ENCODE data around the gene DNM2. TPM values are rescaled to one million over a fixed set of nuclear protein-coding genes. Genes with fewer than 3 reads are reported as not detected.

Gene DNM2
- total and polyA plus RNA-seq, 10 of the 15 experiments (the other 5 are each of a cell fraction or from before 2014, with no cell fraction given): 1.2 to 146 (median 68.9) TPM

- no peaks in the 10 kb centered on the region for H3K9me3 ChIP-seq (replicated peaks; ENCODE audit: control insufficient read depth, insufficient read depth, low read length)
- ATAC-seq (no peak), DNase-seq (ENCODE audit: low read depth, low spot score) (no peak), FAIRE-seq (no peak)
- H3K4me1 ChIP-seq (ENCODE audit: control insufficient read depth, insufficient read depth, low read length): no peaks in the 10 kb centered on the region
- H3K4me2 ChIP-seq (ENCODE audit: control insufficient read depth, insufficient read depth): no peak overlapping the region
- no peaks in the 10 kb centered on the region for H3K27me3 ChIP-seq (replicated peaks in 1 of 2; ENCODE audit: control insufficient read depth in 2 of 2, insufficient read depth in 2 of 2, low read length in 1 of 2)
- no TSS peak for BruUV-seq (replicated peaks)
- H3K4me3 ChIP-seq: no peak overlapping the region
- H3K36me3 ChIP-seq (ENCODE audit: control insufficient read depth in 2 of 2, insufficient read depth in 2 of 2, low read length in 1 of 2): peaks cover 9 to 21% of the 10 kb centered on the region in 2 experiments
- in situ Hi-C loops (cut with MboI): no loop called here
- CTCF ChIA-PET: no interaction called here
- no peak overlapping the region for H3K27ac ChIP-seq (ENCODE audit: control insufficient read depth, insufficient read depth)
- H4K20me1 ChIP-seq (ENCODE audit: control insufficient read depth, insufficient read depth): no peaks in the 10 kb centered on the region; the same call in 1 of the 2 replicates
- 95% methylated on average over 21 of the region's 21 CpGs for whole genome bisulfite sequencing (ENCODE audit: insufficient coverage, insufficient replicate concordance, low lambda C conversion rate, missing lambda C conversion rate)
- RAD21 ChIA-PET (ENCODE audit: unreplicated experiment): no interaction called here
- H2AFZ ChIP-seq (ENCODE audit: control insufficient read depth, low read depth, low read length): no peak overlapping the region
- H3K79me2 ChIP-seq (ENCODE audit: control insufficient read depth, insufficient read depth, low read length): no peaks in the 10 kb centered on the region
- no peak overlapping the region for H3K9ac ChIP-seq (ENCODE audit: control insufficient read depth, insufficient read depth, low read length)
- intact Hi-C loops (cut with micrococcal nuclease; ENCODE audit: unreplicated experiment): no loop called here
- SMC1A ChIA-PET (ENCODE audit: uncharacterized antibody, unreplicated experiment): no interaction called here
- POLR2A ChIA-PET: no interaction called here
- TF ChIP-seq RUNX3 (IDR thresholded peaks at IDR 0.05; ENCODE audit: low read length) (no peak), POLR2A (IDR thresholded peaks at IDR 0.05; ENCODE audit: low read depth, low read length) (no peak), ZNF687 (IDR thresholded peaks at IDR 0.05) (no peak), SP1 (IDR thresholded peaks at IDR 0.05; ENCODE audit: low read depth, low read length) (no peak), CEBPZ (IDR thresholded peaks at IDR 0.05; ENCODE audit: low read depth, low read length) (no peak), POU2F2 (IDR thresholded peaks at IDR 0.05; ENCODE audit: borderline replicate concordance, low read depth, low read length) (no peak), HDAC2 (IDR thresholded peaks at IDR 0.05) (no peak), ZNF622 (IDR thresholded peaks at IDR 0.05) (no peak), ZBTB33 (IDR thresholded peaks at IDR 0.05) (no peak), GABPA (IDR thresholded peaks at IDR 0.05; ENCODE audit: low read depth) (no peak), TARDBP (IDR thresholded peaks at IDR 0.05; ENCODE audit: borderline replicate concordance) (no peak)
- TF ChIP-seq, protein P1, sequence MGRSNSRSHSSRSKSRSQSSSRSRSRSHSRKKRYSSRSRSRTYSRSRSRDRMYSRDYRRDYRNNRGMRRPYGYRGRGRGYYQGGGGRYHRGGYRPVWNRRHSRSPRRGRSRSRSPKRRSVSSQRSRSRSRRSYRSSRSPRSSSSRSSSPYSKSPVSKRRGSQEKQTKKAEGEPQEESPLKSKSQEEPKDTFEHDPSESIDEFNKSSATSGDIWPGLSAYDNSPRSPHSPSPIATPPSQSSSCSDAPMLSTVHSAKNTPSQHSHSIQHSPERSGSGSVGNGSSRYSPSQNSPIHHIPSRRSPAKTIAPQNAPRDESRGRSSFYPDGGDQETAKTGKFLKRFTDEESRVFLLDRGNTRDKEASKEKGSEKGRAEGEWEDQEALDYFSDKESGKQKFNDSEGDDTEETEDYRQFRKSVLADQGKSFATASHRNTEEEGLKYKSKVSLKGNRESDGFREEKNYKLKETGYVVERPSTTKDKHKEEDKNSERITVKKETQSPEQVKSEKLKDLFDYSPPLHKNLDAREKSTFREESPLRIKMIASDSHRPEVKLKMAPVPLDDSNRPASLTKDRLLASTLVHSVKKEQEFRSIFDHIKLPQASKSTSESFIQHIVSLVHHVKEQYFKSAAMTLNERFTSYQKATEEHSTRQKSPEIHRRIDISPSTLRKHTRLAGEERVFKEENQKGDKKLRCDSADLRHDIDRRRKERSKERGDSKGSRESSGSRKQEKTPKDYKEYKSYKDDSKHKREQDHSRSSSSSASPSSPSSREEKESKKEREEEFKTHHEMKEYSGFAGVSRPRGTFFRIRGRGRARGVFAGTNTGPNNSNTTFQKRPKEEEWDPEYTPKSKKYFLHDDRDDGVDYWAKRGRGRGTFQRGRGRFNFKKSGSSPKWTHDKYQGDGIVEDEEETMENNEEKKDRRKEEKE (IDR thresholded peaks at IDR 0.05): no peak
These were observed 98.2 kb downstream of the DNM2 start for GRCh38 chr19:10815969-10816644.
